Adrenal gland (tissue), 12 donors: ENCODE data around the gene ADAMTS12. TPM values are rescaled to one million over a fixed set of nuclear protein-coding genes. Genes with fewer than 3 reads are reported as not detected.

Experiments used
- DNase-seq, 7 donors: peaks; one replicate each; pipeline ENCODE4 v3.0.0-alpha.2; 2019 to 2020
- H3K27ac ChIP-seq, 5 donors: fragments of 200-600 bp; sonication (generic) in 4 of 5; 1 replicate in 3 of 5; 2 replicates in 2 of 5; pipeline versions ENCODE4 v1.5.1 to v1.8.0; 2016 to 2020; ENCODE audit warnings: mild to moderate bottlenecking in 1 of 5
- H3K27me3 ChIP-seq: fragments of 200-600 bp; 2 replicates; pipeline ENCODE4 v1.8.0; 2021
- H3K36me3 ChIP-seq, 2 donors: fragments of 200-600 bp; replicated peaks in 1 of 2; 1 replicate in 1 of 2; 2 replicates in 1 of 2; pipeline versions ENCODE4 v1.5.1 to v1.8.0; 2018 to 2022
- H3K4me1 ChIP-seq, 2 donors: fragments of 200-600 bp; replicated peaks in 1 of 2; 1 replicate in 1 of 2; 2 replicates in 1 of 2; pipeline versions ENCODE4 v1.5.1 to v1.8.0; 2018 to 2021
- H3K4me3 ChIP-seq, 4 donors: fragments of 200-600 bp; sonication (generic) in 3 of 4; one replicate each; pipeline ENCODE4 v1.5.1; 2016 to 2018
- H3K9me3 ChIP-seq, 3 donors: fragments of 200-600 bp; sonication (generic) in 1 of 3; replicated peaks in 1 of 3; 1 replicate in 2 of 3; 2 replicates in 1 of 3; pipeline versions ENCODE4 v1.5.1 to v1.8.0; 2016 to 2021
- POLR2A ChIP-seq, 2 donors: fragments of 450-650 bp; IDR thresholded peaks; one replicate each; pipeline ENCODE4 v1.6.1; 2017; ENCODE audit warnings: antibody characterized with exemption in 2 of 2, mild to moderate bottlenecking in 2 of 2, moderate library complexity in 1 of 2
- WGBS, 4 donors: extraction: QIAGEN DNeasy Blood & Tissue Kit in 2 of 4; methylation state at CpG; one replicate each; pipeline versions ENCODE4 v1.1.5 to v1.1.7; 2013 to 2017; 5-methylcytosine and 5-hydroxymethylcytosine counted together
- intact Hi-C, 2 donors: fragments of 100-400 bp; cut with DNase I; formaldehyde crosslinking; loops; one replicate each; pipeline versions ENCODE4 v1.14.1 to v1.15.0; 2022 to 2023
- polyA plus RNA-seq, 3 donors: library from polyadenylated mRNA; stranded (reverse); fragments of 200-250 nt in 2 of 3; fragments of 350-450 nt in 1 of 3; fragmentation: Illumina TruSeq in 1 of 3; extraction: RNeasy Lipid Tissue Mini Kit (QIAGEN cat#74804) in 1 of 3; gene quantifications; one replicate each; pipeline ENCODE4 v1.2.3, GENCODE V29; 2013 to 2014
- total RNA-seq, 9 donors: library from RNA; depleted of rRNA in 4 of 9; stranded (reverse); fragments of >200 nt in 4 of 9; fragments of 120-200 nt in 1 of 9; fragmentation: NEBNext Ultra II Directional in 1 of 9; extraction: Animal tissue kit (Norgen Biotek cat#: 25700) in 1 of 9; gene quantifications; one replicate each; pipeline versions ENCODE4 v1.1.0 to v1.2.4, GENCODE V29; 2013 to 2023
- TF ChIP-seq, protein P1 (sequence below), 6 experiments: fragments of 450-650 bp in 4 of 6; fragments of 200-600 bp in 2 of 6; sonication (generic) in 1 of 6; IDR thresholded peaks; 1 replicate in 5 of 6; 2 replicates in 1 of 6; pipeline versions ENCODE4 v1.5.1 to v1.8.0; 2016 to 2021; ENCODE audit warnings: antibody characterized with exemption in 6 of 6, mild to moderate bottlenecking in 2 of 6, moderate library complexity in 1 of 6
- donor health status: healthy with polysubstance abuse.
- donor health status: Bipolar disorder and iron deficiency.
- donor health status: DM: yes; HTN: yes; CAD: no.
- donor health status: DM: no; HTN: no; CAD: no.
- donor health status: DM: no; HTN: no; CAD: no.
- donor health status: DM: yes; HTN: yes; CAD: no.

ADAMTS12 gene
- total and polyA plus RNA-seq, 12 donors: 1.9 to 76.1 (median 10.5) TPM

GRCh38 chr5:33725806-33726205 is 166.0 kb downstream of the ADAMTS12 start:
- no peak for TF ChIP-seq POLR2A (IDR thresholded peaks at IDR 0.05)
- TF ChIP-seq, protein P1, sequence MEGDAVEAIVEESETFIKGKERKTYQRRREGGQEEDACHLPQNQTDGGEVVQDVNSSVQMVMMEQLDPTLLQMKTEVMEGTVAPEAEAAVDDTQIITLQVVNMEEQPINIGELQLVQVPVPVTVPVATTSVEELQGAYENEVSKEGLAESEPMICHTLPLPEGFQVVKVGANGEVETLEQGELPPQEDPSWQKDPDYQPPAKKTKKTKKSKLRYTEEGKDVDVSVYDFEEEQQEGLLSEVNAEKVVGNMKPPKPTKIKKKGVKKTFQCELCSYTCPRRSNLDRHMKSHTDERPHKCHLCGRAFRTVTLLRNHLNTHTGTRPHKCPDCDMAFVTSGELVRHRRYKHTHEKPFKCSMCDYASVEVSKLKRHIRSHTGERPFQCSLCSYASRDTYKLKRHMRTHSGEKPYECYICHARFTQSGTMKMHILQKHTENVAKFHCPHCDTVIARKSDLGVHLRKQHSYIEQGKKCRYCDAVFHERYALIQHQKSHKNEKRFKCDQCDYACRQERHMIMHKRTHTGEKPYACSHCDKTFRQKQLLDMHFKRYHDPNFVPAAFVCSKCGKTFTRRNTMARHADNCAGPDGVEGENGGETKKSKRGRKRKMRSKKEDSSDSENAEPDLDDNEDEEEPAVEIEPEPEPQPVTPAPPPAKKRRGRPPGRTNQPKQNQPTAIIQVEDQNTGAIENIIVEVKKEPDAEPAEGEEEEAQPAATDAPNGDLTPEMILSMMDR (IDR thresholded peaks at IDR 0.05): no peak

GRCh38 chr5:33721491-33722200 is 170.1 kb downstream of the ADAMTS12 start:
- H3K27ac ChIP-seq: no peak overlapping the region
- H3K36me3 ChIP-seq: no peaks in the 10 kb centered on the region
- WGBS, 4 donors: 55 to 64% (median 62%) methylated on average over 6 of the region's 6 CpGs
- no peaks in the 10 kb centered on the region for H3K27me3 ChIP-seq
- TF ChIP-seq POLR2A (IDR thresholded peaks at IDR 0.05): no peak
- TF ChIP-seq, protein P1 (IDR thresholded peaks at IDR 0.05): no peak
- intact Hi-C loops: no loop called here
- H3K9me3 ChIP-seq: no peaks in the 10 kb centered on the region
- DNase-seq: no peak
- no peak overlapping the region for H3K4me3 ChIP-seq
- no peaks in the 10 kb centered on the region for H3K4me1 ChIP-seq

More at GRCh38 chr5:33725806-33726205, 166.0 kb downstream of the ADAMTS12 start:
- Histone ChIP-seq H3K4me3 (no peak overlapping the region), H3K36me3 (no peaks in the 10 kb centered on the region), H3K4me1 (no peaks in the 10 kb centered on the region), H3K27me3 (no peaks in the 10 kb centered on the region), H3K27ac (no peak overlapping the region), H3K9me3 (no peaks in the 10 kb centered on the region)
- intact Hi-C loops: no loop called here
- 87 to 93% (median 89%) methylated on average over 3 of the region's 3 CpGs for WGBS, 4 donors
- no peak for DNase-seq

GRCh38 chr5:33720176-33720575 is 171.6 kb downstream of the ADAMTS12 start:
- intact Hi-C loops: no loop called here
- H3K27ac ChIP-seq: no peak overlapping the region
- WGBS, 4 donors: 47 to 62% (median 53%) methylated on average over 1 of the region's 1 CpG
- no peak for DNase-seq
- no peaks in the 10 kb centered on the region for H3K36me3 ChIP-seq
- H3K9me3 ChIP-seq: no peaks in the 10 kb centered on the region
- no peaks in the 10 kb centered on the region for H3K4me1 ChIP-seq
- no peak overlapping the region for H3K4me3 ChIP-seq
- no peak for TF ChIP-seq POLR2A (IDR thresholded peaks at IDR 0.05)
- H3K27me3 ChIP-seq: no peaks in the 10 kb centered on the region

DNA sequence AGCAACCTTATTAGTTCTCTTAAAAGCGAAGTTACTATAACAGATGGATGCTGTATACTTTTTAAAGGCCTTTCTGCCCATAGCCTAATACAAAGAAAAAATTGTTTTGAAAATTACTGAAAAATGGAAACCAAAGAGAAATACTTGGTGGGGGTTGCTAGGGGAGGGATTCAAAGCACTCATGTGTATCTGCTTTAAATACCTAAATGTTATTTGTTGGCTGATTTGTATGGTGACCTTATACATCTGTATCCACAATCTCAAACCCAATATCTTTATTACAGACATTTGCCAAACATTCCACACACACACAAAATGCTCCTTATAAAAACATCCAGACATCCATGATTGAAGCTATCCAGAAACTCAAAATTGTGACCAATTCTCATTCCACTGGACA is 172.0 kb downstream of the ADAMTS12 start:
- Histone ChIP-seq H3K4me1 (no peaks in the 10 kb centered on the region), H3K27me3 (no peaks in the 10 kb centered on the region), H3K27ac (no peak overlapping the region), H3K4me3 (no peak overlapping the region), H3K9me3 (no peaks in the 10 kb centered on the region), H3K36me3 (no peaks in the 10 kb centered on the region)
- intact Hi-C loops: no loop called here
- WGBS, 4 donors: 88 to 96% (median 92%) methylated on average over 1 of the region's 1 CpG
- no peak for DNase-seq
- TF ChIP-seq POLR2A (IDR thresholded peaks at IDR 0.05): no peak
- TF ChIP-seq, protein P1 (IDR thresholded peaks at IDR 0.05): no peak

DNA sequence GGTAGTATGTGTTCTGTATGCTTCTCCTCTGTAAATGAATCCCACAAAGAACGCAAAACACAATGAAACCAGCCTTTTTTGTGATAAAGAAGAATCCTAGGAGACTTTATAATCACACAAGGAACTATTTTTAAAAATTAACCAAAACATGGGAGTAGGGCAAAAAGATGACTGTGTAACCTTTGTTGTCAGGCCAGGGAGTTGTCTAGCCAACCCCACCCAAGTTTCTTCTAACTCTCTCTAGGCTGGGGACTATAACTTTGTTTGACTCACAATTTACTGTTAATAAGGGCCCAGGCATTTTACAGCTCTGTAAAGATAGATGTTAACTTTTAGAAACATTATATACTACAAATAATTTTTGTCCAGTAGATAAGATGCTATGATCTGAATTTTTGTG is 176.1 kb downstream of the ADAMTS12 start:
- Histone ChIP-seq H3K27ac (no peak overlapping the region), H3K36me3 (no peaks in the 10 kb centered on the region), H3K27me3 (no peaks in the 10 kb centered on the region), H3K9me3 (no peaks in the 10 kb centered on the region), H3K4me3 (no peak overlapping the region), H3K4me1 (peaks cover 0 to 8% of the 10 kb centered on the region in 2 donors)
- no peak for TF ChIP-seq POLR2A (IDR thresholded peaks at IDR 0.05)
- TF ChIP-seq, protein P1 (IDR thresholded peaks at IDR 0.05): no peak
- DNase-seq: no peak
- WGBS, 4 donors: 64 to 88% (median 81%) methylated on average over 1 of the region's 1 CpG
- intact Hi-C loops: no loop called here
